Endometrial microvascular endothelial cells (primary cell): ENCODE data around the gene LHX2. TPM values are rescaled to one million over a fixed set of nuclear protein-coding genes. Genes with fewer than 3 reads are reported as not detected.

Source experiments
- in situ Hi-C: cut with HindIII; loops from 2 replicates; pipeline ENCODE4 v1.10.0; 2017; ENCODE audit warnings: low sequenced_read_pairs, low pct_unique_long_range_greater_than_20kb; ENCODE audit errors: inconsistent ontology term
- total RNA-seq: library from RNA; depleted of rRNA; stranded (reverse); fragments of >200 nt; gene quantifications from one replicate; pipeline ENCODE4 v1.2.3, GENCODE V29; 2015; ENCODE audit errors: inconsistent ontology term

LHX2 gene
- total RNA-seq, 1 donor from 2014 or later: not detected

DNA sequence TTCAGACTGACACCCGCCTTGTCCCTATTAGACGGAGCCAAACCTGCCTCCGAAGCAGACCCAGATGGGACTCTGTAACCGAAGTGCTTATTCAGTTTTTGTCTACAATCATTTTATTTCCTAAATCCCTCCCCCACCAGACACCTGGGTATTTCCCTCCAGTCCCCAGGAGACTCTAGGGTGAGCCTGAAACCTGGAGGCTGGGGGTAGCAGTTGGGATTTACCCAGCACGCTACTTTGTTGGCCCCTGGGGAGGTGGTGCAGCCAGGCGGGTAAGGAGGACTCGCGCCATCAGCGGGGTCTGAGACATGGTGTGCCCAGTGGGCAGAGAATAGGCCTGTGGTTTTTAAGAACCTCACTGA, 1.3 kb upstream of the LHX2 start:
- in situ Hi-C loops: no loop called here

- in situ Hi-C loops: no loop called here
Measured at GRCh38 chr9:124010665-124011321, 775 bp upstream of the LHX2 start.

DNA sequence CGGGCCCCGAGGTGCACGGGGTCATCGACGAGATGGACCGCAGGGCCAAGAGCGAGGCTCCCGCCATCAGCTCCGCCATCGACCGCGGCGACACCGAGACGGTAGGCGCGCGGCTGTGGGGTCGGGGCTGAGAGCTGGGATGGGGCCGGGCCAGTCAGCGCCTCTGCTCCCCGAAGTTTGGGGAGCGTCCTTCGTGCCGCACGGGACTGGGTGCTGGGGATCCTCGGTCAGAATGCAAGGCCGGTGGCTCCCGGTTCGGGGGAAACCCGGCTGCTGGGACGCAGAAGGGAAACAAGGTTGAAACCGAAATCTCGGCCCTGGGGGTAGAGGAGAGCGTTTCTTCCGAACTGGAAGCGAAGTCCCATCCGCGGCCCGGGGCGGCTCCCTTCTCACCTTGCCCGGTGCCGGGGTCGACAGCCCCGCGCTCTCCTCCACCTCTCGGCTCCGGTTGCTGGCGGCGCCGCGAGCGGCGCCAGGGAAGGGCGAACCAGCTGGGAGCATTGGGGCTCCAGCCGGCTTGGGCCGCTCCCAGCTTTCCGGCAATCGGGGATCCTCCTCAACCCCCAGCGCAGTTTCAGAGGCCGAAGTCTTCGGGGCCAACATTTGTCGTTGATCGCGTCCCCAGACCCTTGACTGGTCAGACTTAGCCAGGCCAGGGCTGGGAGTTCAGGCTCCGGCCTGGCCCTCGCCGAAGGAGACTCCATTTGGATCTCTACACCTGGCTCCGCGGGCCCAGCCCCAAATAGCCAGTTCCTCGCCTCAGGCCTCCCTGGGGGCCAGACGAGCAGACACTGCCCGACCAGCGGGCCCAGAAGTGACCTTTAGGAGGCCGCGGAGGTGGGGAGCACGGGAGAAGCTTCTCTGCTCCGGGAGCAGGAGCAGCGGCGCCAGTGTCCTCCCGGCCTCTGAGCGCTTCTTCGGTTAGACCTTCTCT, 1.1 kb downstream of the LHX2 start:
- in situ Hi-C loops: no loop called here

- in situ Hi-C loops: no loop called here
Measured at GRCh38 chr9:124013309-124014210, 2.0 kb downstream of the LHX2 start.

GRCh38 chr9:124014211-124014955, 2.8 kb downstream of the LHX2 start:
- in situ Hi-C loops: no loop called here

- in situ Hi-C loops: no loop called here
Measured at GRCh38 chr9:124014956-124015660, 3.5 kb downstream of the LHX2 start.

DNA sequence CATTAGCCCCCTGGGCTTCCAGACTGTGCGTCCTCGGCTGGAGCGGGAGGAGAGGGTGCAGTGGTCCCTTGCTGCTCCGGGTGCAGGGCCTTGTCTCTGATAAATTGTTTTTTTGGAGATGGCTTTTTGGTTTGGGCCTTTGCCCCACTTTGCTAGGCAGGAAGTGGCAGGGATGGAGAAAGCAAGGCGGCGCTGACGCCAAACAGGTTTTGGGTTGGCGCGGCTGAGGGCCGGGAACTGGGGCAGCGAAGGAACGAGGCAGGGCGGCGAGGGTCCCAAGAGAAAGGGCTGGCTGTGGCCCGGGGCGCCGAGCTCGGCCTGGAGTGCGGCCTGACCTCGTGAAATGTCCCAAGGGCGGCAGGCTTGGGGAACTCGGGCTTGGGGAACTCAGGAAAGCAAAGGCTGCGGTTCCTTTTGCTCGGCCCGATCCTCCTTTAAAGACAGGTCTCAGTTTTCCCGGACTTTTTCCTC, 4.1 kb downstream of the LHX2 start:
- in situ Hi-C loops: no loop called here

DNA sequence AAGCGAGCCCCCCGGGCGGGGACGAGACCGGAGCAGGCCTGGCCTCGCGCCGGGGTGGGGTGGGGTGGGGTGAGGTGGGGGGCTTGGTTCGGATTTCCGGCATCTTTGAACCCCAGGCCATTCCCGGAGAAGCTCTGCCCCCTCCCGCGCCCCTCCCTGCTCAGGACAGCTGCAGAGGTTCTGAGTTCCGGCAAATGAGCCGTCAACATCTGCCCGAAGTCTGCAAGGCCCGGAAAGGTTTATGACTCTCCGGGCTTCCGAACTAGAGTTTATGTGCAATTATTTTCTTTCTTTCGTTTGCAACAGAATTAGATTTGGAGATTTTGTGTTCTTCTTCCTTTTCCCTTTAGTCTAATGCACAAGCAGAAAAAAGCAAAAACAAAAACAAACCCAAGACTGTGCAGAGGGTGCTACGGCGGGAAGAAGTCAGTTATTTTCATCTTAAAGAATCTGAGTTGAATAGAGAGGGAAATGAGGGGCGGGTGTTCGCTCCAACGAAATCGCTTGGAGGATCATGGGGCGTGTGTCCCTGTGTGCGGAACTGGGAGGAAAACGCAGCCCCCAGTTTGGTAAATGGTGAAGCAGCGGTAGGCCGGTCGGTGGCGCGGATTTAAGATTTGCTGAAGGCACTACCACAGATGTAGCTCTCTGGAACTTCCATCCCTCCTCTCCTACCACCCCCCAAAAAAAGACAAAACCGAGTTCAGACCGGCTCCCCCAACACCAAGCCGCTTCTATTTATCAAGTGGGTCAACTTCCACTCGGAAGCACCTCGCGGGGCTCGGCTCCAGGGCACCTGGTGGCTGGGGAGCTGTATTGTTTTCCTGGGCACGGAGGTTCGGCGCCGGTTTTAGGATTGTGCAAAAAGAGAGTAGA, 4.8 kb downstream of the LHX2 start:
- in situ Hi-C loops: no loop called here

- in situ Hi-C loops: no loop called here
Measured at GRCh38 chr9:124017051-124017928, 5.7 kb downstream of the LHX2 start.

DNA sequence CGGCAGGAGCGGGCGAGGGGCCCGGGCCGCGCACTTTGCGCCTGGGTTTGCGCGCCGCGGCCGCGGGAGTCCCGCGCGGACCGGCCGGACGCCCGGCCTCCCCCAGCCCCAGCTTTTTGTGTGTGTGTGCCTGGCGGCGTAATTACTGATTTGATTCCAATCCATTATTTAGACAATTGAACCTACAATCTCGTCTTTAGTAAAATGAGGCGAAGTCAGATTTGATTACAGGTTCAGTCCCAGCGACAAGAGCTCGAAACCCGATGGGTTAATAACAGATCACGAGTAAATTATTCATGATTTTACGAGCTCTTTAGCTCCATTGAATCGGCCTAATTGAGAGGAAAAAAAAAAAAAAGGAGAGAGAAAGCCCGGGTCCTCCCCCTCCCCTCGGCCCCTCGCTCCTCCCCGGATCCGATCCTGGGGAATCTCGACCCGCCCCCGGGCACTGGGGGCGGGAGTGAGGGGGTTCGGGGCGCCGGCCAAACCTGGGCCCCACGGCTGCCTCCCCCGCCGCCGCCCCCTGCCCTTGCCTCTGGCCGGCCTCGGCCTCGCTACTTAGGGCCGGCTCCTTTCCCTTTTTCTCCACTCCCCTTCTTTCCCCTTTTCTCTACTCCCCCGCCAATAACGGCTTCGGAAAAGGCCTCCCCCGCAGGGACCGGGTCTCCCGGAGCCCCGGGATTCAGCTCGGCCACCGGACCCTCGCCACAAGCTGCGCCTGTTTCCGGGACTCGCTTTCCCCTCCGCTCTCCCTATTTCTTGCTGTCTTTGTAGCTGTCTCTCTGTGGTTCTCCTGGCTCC, 6.6 kb downstream of the LHX2 start:
- in situ Hi-C loops: no loop called here

DNA sequence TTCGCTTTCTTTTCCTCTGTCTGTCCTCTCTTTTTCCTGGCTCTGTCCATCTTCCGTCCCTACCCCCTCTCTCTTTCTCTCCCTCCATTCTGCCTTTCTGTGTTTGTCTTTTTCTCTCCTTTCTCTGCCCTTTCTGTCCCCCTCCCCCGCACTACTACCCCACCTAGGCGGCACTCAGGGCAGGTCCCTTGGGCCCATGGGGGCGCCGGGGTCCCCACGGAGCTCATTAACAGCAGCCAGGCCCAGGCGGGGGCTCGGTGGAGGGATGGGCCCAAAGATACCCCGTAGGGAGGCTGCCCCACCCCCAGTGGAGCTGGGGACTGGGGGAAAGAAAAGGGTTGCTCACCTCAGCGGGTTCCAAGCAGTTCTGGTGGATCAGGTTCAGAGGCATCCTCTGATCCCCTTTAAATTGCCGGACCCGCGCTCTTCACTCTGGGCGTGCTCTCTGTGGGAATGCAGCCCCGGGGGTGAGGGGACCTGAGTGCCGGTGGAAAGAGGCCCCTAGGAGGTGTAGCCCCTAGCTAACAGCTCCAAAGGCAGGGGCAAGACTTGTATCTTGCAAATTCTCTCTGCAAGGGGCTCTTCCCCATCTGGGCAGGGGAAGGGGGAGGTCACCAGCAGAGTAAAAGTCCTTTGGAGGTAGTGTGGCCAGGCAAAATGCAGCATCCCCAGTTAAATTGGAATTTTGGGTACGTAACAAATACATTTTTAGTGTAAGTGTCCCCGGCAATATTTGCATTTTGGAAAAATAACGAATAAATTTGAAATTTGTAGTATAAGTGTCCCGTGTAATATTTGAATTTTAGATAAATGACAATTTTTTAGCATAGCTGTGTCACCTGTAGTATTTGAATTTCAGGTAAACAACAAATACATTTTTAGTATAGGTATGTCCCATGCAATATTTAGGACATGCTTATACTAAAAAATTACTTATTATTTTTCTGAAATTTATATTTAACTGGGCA, 7.4 kb downstream of the LHX2 start:
- in situ Hi-C loops: no loop called here

DNA sequence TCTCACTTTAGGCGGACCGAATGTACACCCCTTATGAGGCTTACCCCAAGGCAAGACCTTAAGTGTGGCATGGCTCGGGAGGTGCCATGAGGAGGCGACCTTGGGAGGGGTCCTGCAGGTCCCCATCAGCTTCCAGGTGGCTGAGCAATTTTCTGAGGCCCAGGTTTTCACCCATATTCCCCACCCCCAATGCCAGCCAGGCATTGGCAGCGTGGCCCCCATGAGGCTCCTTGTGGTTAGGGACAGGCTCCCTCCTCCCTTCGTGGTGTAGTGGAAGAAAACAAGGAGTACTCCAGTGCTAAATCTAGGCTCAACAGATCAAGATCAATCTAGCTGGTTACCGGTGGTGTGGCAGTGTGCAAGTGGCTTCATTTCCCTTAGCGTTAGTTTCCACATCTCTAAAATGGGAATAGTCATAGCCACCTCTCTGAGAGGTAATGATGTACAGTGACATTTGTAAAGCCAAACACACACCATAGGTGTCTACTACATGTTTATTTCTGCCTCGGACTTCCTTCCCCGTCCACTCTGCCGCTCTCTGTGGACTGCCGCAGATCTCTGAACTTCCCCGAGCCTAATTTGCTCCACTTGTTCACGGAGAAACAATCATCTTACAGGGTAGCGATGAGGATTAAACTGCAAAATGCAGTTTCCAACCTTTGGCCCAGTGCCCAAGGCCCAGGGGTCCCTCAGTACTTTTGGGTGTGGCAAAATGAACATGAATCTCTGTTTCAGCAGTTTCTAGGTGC, 8.4 kb downstream of the LHX2 start:
- in situ Hi-C loops: no loop called here

GRCh38 chr9:124020520-124021384, 9.2 kb downstream of the LHX2 start:
- in situ Hi-C loops: no loop called here
